Measurements from ENCODE around the gene USP4.

GRCh38 chr3:49386056-49386756 is 46.4 kb upstream of the USP4 start:
- TF ChIP-seq, protein P1, sequence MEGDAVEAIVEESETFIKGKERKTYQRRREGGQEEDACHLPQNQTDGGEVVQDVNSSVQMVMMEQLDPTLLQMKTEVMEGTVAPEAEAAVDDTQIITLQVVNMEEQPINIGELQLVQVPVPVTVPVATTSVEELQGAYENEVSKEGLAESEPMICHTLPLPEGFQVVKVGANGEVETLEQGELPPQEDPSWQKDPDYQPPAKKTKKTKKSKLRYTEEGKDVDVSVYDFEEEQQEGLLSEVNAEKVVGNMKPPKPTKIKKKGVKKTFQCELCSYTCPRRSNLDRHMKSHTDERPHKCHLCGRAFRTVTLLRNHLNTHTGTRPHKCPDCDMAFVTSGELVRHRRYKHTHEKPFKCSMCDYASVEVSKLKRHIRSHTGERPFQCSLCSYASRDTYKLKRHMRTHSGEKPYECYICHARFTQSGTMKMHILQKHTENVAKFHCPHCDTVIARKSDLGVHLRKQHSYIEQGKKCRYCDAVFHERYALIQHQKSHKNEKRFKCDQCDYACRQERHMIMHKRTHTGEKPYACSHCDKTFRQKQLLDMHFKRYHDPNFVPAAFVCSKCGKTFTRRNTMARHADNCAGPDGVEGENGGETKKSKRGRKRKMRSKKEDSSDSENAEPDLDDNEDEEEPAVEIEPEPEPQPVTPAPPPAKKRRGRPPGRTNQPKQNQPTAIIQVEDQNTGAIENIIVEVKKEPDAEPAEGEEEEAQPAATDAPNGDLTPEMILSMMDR (IDR thresholded peaks at IDR 0.05; ENCODE audit: insufficient read depth, low read length, poor library complexity, severe bottlenecking) = no peak
- no peak for TF ChIP-seq EZH2phosphoT487 (conservative IDR thresholded peaks at IDR 0.05; ENCODE audit: low read length)

Data from SU-DHL-6 (cell line).